Bronchial epithelial cell (primary cell): Measurements from ENCODE around the gene FHOD3. TPM values are rescaled to one million over a fixed set of nuclear protein-coding genes. Genes with fewer than 3 reads are reported as not detected.

Experiments
- DNase-seq: peaks from one replicate; pipeline ENCODE4 v3.0.0-alpha.2; 2010; ENCODE audit warnings: low read depth
- FAIRE-seq: peaks from 2 replicates; lab custom pipeline; 2011; peaks lifted over from hg19 to GRCh38; lab: Jason Lieb, UNC
- H3K27me3 ChIP-seq: 2 replicates; pipeline ENCODE4 v1.5.1; 2011; ENCODE audit warnings: low read length; ENCODE audit not compliant: control insufficient read depth, insufficient read depth
- H3K36me3 ChIP-seq: 2 replicates; pipeline ENCODE4 v1.5.1; 2011; ENCODE audit warnings: low read length; ENCODE audit not compliant: control insufficient read depth, insufficient read depth
- H3K4me3 ChIP-seq: 2 replicates; pipeline ENCODE4 v1.5.1; 2011; ENCODE audit warnings: mild to moderate bottlenecking, low read depth, low read length, control low read depth
- CTCF ChIP-seq: IDR thresholded peaks from 2 replicates; pipeline ENCODE4 v1.5.1; 2011; ENCODE audit warnings: mild to moderate bottlenecking, moderate library complexity, low read length, control low read depth, inconsistent platforms; ENCODE audit not compliant: insufficient read depth, severe bottlenecking
- total RNA-seq: library from RNA; depleted of rRNA; stranded (reverse); fragments of >200 nt; gene quantifications from 2 replicates; pipeline ENCODE4 v1.2.1, GENCODE V29; 2014

The FHOD3 gene
- total RNA-seq, 1 donor from 2014 or later = 15.8 TPM

GRCh38 chr18:36374262-36374661 is 76.7 kb downstream of the FHOD3 start:
- H3K4me3 ChIP-seq = no peak overlapping the region
- DNase-seq (no peak), FAIRE-seq (no peak)
- no peak for TF ChIP-seq CTCF
- no peaks in the 10 kb centered on the region for H3K27me3 ChIP-seq
- peaks cover 2% of the 10 kb centered on the region for H3K36me3 ChIP-seq

GRCh38 chr18:36375118-36375517 is 77.6 kb downstream of the FHOD3 start:
- no peak for FAIRE-seq

DNA sequence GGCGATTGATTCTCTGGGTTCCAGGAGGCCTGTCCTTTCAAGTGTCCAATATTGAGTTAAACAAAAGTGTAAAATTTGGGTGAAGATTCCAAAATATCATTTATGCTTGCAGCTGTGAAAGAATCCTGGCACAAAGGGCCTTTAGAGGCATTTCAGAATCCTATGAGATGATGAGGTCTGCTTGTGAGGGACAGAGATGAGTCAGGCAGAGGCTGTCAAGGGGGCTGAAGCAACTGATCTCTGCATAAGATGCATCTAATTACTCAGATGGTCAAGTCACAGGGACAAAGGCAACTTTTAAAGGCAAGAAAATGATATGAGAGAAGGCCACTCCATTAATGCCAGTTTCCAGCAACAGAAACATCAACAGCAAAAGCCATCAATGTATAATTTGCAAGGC is 78.8 kb downstream of the FHOD3 start:
- no peak for TF ChIP-seq CTCF
- H3K4me3 ChIP-seq = no peak overlapping the region
- DNase-seq (peak; percentile 27), FAIRE-seq (no peak)
- H3K27me3 ChIP-seq = no peaks in the 10 kb centered on the region
- no peaks in the 10 kb centered on the region for H3K36me3 ChIP-seq

More at GRCh38 chr18:36375118-36375517, 77.6 kb downstream of the FHOD3 start:
- Histone ChIP-seq H3K27me3 (no peaks in the 10 kb centered on the region), H3K36me3 (no peaks in the 10 kb centered on the region), H3K4me3 (no peak overlapping the region)
- no peak for DNase-seq
- no peak for TF ChIP-seq CTCF

- no peak overlapping the region for H3K4me3 ChIP-seq
- H3K27me3 ChIP-seq = no peaks in the 10 kb centered on the region
- H3K36me3 ChIP-seq = no peaks in the 10 kb centered on the region
- FAIRE-seq (no peak), DNase-seq (no peak)
- TF ChIP-seq CTCF = no peak
Observed at GRCh38 chr18:36377626-36378025, 80.1 kb downstream of the FHOD3 start.

DNA sequence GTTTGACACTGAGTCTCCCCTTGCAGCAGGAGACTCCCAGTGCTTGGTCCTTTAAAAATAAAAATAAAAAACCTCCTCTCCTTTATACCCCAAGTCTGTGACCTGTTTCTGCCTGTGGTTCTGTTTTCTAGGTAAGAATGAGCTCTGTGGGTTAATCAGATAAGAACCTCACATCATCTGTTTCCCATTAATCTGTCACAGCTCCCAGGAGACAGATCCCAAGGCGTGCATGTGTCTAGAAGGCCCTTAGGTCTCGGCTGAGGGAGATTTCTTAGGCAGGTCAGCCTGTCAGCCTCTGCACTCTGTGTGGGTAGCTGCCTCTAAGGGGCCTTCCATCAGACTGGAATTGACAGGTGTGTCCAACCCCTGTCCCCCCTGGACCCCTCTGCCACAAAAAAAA is 80.7 kb downstream of the FHOD3 start:
- Histone ChIP-seq H3K36me3 (no peaks in the 10 kb centered on the region), H3K27me3 (no peaks in the 10 kb centered on the region), H3K4me3 (no peak overlapping the region)
- FAIRE-seq (no peak), DNase-seq (no peak)
- no peak for TF ChIP-seq CTCF

- FAIRE-seq (no peak), DNase-seq (no peak)
- Histone ChIP-seq H3K4me3 (no peak overlapping the region), H3K27me3 (no peaks in the 10 kb centered on the region), H3K36me3 (no peaks in the 10 kb centered on the region)
- no peak for TF ChIP-seq CTCF
Observed at GRCh38 chr18:36379435-36379984, 82.0 kb downstream of the FHOD3 start.
